NCI-H146 (cell line): ENCODE results near the gene BET1.
A peak's percentile ranks its signal among the peaks of the same experiment; 100 is the strongest.

Experiments used
- DNase-seq: peaks from one replicate; lab custom pipeline; 2025; lab: John Stamatoyannopoulos, UW

Gene BET1

DNA sequence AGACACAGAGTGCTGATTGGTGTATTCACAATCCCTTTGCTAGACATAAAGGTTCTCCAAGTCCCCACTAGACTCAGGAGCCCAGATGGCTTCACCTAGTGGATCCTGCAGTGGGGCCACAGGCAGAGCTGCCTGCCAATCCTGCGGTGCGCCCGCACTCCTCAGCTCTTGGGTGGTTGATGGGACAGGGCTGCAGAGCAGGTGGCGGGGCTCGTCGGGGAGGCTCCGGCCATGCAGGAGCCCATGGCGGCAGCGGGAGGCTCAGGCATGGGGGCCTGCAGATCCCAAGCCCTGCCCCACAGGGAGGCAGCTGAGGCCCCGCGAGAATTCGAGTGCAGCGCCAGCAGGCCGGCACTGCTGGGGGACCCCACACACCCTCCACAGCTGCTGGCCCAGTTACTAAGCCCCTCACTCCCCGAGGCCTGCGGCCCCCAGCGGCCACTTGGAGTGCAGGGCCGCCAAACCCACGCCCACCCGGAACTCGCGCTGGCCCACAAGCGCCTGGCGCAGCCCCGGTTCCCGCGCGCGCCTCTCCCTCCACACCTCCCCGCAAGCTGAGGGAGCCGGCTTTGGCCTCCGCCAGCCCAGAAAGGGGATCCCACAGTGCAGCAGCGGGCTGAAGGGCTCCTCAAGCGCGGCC lies 7.7 kb upstream of the BET1 start:
- no peak for DNase-seq

DNA sequence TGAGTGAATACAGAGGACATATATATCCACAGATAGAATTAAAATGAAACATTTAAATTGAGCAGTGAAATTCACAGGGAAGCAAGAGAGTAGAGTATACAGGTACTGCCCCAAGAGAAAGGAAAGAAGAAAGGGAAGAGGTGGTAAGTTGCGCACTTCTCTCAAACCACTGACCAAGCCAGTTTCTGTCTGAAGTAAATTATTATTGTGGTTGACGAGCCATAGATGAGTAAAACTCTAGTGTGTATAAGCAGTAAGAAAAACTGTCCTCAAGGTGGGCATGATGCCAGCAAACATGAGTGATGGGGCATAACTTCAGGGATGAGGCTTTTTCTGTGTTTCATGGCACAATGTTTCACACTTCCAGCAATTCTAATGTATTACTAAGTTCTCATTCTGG lies 4.4 kb upstream of the BET1 start:
- DNase-seq, result no peak

DNA sequence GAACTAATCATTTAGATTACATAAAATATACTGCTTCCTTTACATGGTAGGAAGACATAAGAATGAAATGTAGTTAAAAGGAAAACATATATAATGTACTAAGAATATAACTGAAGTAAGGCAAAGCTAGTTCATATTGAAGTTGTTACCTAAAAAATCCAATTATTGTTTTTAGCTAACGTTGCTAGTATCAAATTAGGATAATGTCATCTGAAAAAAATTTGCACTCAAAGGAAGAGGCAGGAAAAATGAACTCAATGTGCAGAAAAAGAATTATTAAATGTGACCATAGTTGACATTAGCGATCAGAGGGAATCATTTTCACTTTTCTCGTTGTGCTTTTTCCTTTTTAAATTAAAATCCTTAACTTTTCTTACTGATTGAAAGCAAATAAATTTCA lies 1.6 kb upstream of the BET1 start:
- no peak for DNase-seq

DNA sequence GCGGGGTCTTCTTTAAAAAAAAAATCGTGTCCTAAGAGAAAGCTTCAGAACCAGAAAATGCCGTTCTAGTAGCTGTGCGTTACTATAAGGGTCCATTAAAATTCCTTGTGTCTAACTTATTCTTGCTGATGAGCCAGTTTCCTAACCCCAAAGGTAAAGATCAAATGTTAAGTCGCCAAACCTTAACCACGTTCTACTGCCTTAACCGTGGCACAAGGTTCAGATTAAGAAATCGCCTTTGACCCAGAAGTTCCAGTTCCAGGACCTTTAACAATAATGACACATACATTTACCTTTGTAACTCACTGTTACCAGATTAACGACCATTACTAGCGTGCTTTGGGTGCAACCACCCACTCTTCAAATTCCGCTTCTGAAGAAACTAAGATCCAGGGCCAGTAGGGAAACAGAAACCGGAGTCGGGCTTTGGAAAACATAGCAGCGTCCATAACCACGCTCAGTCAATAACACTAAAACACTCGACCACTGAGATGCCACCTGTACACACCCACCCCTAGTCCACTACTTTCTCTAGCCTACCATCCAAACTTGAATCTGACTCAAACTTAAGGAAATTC lies 620 bp downstream of the BET1 start:
- peak; percentile 42 for DNase-seq

DNA sequence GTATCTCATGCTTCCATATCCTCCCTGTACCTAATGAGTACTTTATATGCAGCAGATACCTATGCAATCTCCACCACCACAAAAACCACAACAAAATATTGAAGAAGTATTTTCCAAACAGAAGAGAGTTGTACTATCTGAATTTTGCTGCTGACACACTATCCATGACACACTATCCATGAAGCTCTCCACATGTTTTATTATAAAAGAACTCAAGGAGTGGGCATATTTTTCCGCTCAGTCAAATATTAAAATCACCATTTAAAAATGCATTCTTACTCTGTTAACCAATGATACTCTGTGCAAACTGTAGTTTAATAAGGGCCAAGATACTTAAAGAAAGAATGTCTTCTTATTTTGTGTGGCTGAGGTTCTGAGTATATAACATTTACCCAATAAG lies 2.8 kb downstream of the BET1 start:
- DNase-seq, result no peak

DNA sequence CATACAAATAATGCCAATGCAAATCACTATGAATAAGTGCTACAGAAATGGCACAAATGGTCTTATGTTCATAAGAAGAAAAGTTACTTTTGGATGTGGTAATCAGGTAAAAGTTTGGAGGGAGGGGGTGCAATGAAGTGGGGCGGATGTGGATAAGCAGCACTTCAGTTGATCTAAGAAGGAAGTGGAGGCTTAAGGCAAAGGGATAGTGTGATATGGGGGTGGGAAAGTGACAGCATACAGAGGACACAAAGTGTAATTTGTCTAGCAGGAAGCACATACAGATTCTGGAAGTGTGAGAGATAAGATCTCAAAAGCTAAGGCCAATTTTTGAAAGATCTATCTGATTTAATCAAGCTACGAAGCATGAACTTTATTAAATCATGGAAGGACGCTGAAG lies 6.3 kb downstream of the BET1 start:
- no peak for DNase-seq

DNA sequence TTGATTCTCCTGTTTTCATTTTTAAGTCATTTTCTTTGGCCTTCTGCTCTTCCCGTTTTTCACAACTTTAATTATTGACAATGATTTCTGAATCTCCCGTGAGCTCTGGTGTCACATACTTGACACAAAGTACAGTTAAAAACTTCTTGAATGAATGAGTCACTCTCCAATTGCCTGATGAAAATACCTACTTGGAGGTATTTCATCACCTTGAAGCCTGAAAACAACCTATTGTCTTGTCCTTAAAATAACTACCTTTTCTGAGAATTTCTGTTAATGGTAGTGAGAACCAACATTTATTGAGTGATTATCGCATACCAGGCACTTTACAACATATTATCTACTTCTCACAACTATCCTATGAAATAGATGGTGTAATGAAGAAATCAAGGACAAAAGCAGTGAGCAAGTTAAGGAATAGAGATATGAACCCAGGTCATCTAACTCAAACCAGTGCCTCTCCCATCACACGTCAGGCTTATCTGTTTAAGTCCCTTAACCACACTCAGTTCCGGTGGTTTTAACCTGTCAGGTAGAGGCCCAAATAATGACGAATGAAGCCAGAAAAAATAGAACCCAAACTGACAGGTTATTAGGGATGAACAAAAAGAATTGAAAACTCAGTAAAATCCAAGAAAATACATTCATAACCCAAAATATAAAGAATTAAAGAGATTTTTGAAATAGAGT lies 11.6 kb downstream of the BET1 start:
- DNase-seq, result no peak

DNA sequence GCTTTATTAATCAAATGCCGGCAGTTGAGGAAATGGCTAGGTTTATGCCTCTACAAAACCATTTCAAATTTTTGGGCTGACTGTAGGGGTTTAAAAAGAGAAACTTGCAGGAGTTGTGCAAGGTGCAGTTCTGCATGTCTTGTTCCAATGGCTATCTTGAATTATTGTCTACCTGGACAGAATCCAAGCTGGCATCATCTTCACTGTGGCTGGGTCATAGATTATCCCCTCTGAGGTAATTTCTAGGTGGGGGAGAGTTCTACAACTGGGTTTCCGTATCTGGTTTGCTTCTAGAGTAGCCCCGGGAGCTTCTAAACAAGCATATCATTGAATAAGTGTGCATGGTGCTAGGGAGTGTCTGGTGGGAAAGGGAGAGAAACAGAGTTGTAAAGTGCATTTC lies 16.9 kb downstream of the BET1 start:
- no peak for DNase-seq

DNA sequence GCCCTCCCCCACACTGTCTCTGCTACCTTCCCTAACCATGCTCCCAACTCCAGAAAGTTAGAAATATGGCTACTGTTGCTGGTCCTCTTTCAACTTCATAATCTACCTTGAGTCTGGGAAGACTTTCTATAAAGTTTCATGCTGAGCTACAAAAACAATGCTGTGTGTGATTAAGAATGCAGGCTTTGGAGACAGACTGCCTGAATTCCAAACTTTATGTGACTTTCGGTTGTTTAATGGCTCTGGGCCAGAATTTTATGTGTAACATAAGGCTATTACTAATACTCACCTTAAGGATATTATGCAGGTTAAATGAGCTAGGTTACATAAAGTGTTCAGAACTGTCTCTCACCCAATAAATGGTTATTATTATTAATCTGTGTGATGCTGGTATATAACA lies 19.1 kb downstream of the BET1 start:
- no peak for DNase-seq

DNA sequence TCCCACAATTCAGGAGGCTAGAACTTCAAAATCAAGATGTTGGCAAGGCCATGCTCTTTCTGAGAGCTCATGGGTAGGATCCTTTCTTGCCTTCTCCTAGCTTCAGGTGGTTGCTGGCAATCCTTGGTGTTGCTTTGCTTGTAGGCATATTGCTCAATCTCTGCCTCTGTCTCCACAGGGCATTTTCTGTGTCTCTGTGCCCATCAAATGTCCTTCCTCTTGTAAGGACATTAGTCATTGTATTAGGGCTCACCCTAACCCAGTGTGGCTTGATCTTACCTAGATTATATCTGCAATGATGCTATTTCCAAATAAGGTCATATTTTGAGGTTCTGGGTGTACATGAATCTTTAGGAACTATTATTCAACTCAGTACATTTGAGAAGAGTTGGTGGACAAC lies 20.1 kb downstream of the BET1 start:
- no peak for DNase-seq

DNA sequence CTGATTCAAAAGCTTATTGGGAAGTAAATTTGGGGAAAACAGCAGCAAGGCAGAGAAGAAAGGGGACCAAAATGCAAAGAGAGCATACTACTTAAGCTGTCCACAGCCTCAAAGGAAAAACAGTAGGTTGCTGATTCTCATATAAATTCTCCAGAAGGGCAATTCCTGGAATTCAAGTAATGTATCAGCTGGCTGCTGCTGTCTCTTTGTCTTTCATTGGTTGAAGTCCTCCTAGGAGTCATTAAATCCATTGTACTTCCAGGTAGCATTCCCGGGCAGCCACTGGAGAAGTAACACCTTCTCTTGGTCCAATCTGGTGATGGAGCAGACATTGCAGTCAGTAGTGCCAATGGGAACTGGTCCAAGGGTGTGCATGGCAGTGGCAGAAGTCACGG lies 22.7 kb downstream of the BET1 start:
- DNase-seq, result no peak

DNA sequence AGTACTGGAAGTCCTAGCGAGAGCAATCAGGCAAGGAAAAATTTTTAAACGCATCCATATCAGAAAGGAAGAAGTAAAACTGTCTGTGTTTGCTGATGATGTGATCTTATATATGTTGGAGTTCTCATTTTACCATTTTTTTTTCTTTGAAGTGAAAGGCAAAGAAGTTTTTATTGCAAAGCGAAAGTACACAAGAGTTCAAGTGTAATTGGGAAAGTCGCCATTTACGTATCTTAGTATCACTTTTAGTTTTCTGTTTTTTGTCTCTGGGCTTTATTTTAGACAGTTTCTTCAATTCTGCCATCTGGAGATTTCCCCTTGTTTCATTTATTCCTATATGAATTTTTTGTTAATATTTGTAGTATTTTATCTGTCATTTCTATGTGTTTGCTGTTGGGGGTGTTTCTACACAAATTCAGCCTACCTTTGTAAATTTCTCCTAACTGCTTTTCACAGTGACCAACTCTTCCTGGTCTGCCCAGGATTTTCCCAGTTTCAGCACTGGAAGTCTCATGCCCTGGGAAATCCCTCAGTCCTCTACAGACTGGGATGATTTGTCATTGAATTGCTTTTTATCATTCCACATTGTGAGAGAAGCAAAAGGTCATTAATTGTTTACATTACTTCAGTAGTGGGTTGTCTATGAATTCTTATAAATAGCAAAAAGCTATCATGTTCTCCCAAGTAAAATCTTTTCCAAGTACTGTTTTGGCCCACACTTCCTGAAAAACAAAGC lies 23.2 kb downstream of the BET1 start:
- no peak for DNase-seq

DNA sequence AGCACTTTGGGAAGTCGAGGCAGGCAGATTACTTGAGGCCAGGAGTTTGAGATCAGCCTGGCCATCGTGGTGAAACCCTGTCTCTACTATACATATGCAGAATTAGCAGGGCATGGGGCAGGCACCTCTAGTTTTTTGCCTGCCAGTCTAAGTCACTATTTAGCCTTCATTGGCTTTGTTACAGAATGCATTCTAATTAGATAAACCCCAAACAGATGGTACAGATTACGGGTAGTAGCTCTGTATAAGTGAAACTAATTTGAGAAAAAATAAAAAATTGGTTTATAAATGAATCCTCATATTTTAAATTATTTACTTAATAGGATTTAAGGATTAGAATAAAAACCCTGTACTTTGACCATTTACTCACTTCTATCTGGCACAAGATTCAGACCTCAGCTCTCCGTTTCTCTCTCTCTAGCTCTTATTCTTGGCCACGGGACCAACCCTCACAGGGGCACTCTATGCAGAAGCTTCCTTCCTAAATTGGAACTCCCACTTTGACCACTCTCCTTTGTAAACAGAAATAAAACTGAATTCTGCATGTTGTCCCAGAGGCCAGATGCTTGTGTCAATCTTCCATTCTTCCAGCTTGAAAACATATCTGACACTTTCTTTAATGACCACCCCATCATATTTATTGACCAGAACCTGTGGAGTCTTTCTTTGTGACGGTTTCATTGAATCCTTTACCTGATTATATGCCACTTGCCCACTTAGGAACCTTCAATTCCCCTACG lies 26.8 kb downstream of the BET1 start:
- DNase-seq, result no peak

DNA sequence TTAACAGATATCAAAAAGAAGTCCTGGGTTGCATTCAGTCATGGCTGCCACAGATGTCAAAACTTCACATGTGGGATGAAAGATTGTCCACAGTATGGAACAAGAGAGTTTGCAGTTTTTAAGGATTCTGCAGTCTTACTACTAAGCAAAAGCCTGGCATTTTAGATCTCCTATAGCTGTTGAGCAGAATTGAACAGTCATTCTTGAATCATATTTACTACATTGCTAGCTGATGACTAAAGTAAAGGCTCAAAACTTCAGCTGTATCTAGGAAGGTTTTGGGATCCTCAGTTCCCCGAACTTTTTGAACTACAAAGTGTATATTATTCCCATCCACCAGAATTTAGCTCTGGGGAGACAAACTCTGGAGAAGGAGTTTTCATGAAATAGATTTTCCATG lies 31.0 kb downstream of the BET1 start:
- no peak for DNase-seq

DNA sequence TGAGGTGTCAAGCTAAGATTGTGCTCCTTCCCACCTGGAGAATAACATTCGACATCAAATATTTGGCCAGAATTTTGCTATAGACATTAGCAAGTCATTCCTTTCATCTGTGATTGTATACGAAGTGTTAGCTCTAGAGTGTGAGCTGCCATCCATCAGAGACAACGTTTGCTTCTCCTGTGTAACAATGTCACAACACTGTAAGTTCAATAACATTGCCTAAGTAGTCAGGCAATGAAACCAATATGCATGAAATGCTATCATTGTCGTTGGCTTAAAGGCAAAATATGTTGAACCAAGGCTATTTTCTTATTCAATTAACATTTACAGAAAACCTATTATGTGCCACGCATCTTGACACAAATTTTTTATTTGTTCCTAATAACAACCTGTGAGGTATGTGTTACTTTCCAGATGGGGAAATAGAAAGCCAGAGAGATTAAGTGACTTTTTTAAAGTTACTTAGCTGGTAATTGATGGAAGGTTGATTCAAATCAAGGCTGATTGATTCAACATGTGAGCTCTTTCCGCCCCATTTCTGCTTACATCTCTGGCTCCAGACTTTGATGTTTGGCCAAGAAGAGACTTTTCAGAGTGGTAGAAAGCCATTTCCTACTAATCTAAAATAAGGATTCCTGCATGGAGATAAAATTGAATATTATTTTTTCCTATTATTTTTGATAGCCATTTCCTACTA lies 32.0 kb downstream of the BET1 start:
- no peak for DNase-seq

DNA sequence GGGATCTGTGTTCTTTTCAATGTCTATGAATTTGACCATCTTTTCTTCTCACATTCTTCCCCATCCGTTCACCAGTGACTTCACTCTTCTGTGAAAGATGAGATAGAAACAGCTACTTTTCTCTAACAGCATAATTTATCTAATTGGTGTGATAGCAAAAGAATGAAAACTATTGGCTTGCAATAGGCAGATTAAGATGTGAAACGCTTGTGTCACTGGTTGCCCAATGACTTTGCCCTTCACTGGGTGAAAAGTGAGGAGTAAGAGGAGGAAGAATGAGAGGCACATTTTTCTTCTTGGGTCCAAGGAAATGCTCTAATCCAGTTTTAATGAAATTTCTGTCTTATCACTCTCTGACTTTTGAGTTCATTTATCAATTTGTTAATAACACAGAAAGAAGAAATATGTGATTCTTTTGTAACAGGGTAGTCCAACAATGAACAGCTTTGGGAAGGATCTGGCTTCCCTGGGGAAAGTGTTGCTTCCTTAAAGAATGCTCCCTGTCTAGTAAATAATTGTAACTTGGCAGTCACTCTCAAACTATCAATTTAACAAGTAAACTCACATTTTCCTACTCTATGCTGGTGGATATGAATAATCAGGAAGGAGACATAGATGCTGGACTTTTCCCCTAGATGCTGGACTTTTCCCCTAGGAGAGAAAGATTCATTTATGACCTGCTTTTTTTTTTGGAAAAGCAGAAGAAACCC lies 35.1 kb downstream of the BET1 start:
- DNase-seq, result no peak

DNA sequence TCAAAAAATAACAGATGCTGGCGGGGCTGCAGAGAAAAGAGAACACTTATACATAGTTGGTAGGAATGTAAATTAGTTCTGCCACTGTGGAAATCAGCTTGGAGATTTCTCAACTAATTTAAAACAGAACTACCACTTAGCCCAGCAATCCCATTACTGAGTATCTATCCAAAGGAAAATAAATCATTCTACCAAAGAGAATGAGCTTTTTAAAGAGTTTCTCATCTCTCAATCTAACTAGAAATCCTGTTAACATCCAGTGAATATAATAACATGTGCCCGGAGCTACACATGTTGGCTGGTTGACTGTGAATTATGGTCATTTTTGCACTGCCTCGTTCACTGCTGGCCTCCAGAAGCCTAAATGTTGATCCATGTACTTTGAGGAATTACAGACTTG lies 39.3 kb downstream of the BET1 start:
- DNase-seq, result no peak

DNA sequence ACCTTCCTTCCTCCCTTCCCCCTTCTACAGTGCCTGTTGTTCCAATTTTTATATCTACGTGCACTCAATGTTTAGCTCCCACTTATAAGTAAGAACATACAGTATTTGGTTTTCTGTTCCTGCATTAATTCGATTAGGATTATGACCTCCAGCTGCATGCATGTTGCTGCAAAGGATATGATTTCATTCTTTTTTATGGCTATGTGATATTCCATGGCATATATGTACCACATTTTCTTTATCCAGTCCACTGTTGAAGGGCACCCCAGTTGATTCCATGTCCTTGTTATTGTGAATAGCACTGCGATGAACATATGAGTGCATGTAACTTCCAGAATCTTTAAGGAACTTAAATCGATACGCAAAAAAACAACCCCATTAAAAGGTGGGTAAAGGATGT lies 39.9 kb downstream of the BET1 start:
- no peak for DNase-seq

DNA sequence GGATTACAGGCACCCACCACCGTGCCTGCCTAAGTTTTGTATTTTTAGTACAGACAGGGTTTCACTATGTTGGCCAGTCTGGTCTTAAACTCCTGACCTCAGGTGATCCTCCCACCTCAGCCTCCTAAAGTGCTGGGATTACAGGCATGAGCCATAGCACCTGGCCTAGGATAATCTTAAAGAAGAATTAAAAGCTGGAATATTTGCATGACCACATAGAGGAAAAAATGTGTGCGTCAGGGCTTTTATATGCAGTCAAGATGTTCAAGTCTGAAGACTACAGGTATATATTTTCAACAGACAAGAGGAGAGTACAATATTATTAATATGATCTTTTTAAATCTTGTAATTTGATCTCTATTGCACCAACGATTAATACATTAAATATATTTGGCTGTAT lies 43.2 kb downstream of the BET1 start:
- DNase-seq, result no peak

DNA sequence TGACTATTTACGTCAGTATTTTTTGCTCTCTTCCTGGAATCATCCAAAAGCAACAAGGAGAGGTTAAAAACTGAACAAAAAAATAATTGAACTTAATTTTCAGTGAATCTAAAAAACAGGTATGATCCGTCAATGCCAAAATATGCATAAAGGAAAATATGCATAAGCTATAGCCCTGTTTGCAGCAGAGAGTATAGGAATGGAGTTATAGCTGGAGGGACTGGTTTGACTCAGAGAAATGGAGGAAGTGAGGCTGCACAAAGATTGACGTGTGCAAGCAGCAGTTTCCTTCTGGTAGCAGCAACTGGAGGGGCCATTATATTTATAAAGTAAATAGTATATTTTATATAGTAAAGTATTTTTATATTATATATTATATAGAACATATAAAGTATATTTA lies 45.5 kb downstream of the BET1 start:
- DNase-seq, result no peak

DNA sequence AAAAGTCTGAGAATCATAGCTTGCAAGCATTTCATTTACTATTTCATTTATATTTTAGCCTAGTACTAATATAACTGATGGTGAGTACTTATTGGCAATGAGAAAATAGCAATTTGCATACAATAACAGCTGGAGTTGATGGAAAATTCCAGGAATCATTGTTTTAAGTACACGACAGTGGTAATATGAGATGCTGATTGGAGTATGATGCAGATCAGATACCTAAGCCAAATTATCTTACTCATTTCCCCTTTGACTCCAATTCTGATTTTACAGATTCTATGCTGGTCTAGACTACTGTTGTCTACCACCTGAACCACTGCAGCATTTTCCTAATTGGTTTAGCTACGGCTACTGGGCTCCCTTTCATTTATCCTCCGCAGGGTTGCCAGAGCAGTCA lies 45.9 kb downstream of the BET1 start:
- DNase-seq, result no peak
